A549 (cell line): ENCODE results near the gene TFF3. TPM values are rescaled to one million over a fixed set of nuclear protein-coding genes. Genes with fewer than 3 reads are reported as not detected.

ENCODE experiments used
- ATAC-seq, 2 experiments: fragments of 200-7000 bp in 1 of 2; fragments of >200 bp in 1 of 2; cut with Nextera tagmentation in 1 of 2; cut with Tn5 transposase in 1 of 2; 3 replicates each; pipeline versions ENCODE4 v1.8.0 to v1.9.1; 2018 to 2020; ENCODE audit warnings: mild to moderate bottlenecking in 1 of 2, moderate library complexity in 1 of 2
- CTCF ChIA-PET: fragments of 300-600 bp; sonication (Branson Sonifier 250); formaldehyde crosslinking; extraction: SDS; loops from one replicate; lab custom pipeline; 2021; ENCODE audit warnings: antibody characterized with exemption, inconsistent platforms; lab: Yijun Ruan, JAX
- POLR2A ChIA-PET: fragments of 350-600 bp; formaldehyde crosslinking; extraction: SDS; loops from one replicate; lab custom pipeline; 2021; ENCODE audit warnings: antibody characterized with exemption, inconsistent platforms; lab: Yijun Ruan, JAX
- DNase-seq, 2 experiments: peaks; one replicate each; pipeline versions ENCODE4 v3.0.0 to v3.0.0-alpha.2; 2011 to 2016; ENCODE audit warnings: low read depth in 1 of 2, low spot score in 1 of 2
- FAIRE-seq: peaks from 2 replicates; lab custom pipeline; 2011; peaks lifted over from hg19 to GRCh38; lab: Jason Lieb, UNC
- H3K27ac ChIP-seq, 2 experiments: fragments of >200 bp; sonication (Bioruptor Twin); formaldehyde crosslinking; 3 replicates each; pipeline ENCODE4 v1.5.1; 2016 to 2017
- H3K4me1 ChIP-seq: fragments of >200 bp; sonication (Bioruptor Twin); formaldehyde crosslinking; 3 replicates; pipeline ENCODE4 v1.6.1; 2016
- H3K4me2 ChIP-seq: fragments of >200 bp; sonication (Bioruptor Twin); formaldehyde crosslinking; 3 replicates; pipeline ENCODE4 v1.6.1; 2016
- H3K4me3 ChIP-seq: fragments of >200 bp; sonication (Bioruptor Twin); formaldehyde crosslinking; 3 replicates; pipeline ENCODE4 v1.5.1; 2016
- H3K9me3 ChIP-seq: fragments of >200 bp; sonication (Bioruptor Twin); formaldehyde crosslinking; 3 replicates; pipeline ENCODE4 v1.6.1; 2016
- CBX8 ChIP-seq: fragments of 200-600 bp; sonication (generic); IDR thresholded peaks from 2 replicates; pipeline ENCODE4 v1.6.1; 2016
- EHF ChIP-seq: fragments of 250-450 bp; sonication (Bioruptor Pico); IDR thresholded peaks from 2 replicates; pipeline ENCODE4 v1.5.0; 2020; ENCODE audit warnings: mild to moderate bottlenecking
- EHMT2 ChIP-seq: fragments of 200-600 bp; sonication (generic); IDR thresholded peaks from 2 replicates; pipeline ENCODE4 v1.6.1; 2016; ENCODE audit warnings: antibody characterized with exemption, low read depth, mild to moderate bottlenecking, moderate library complexity
- GATA3 ChIP-seq: IDR thresholded peaks from 2 replicates; pipeline ENCODE4 v1.6.1; 2012; ENCODE audit warnings: borderline replicate concordance
- HOXA7 ChIP-seq: fragments of 250-450 bp; sonication (Bioruptor Pico); IDR thresholded peaks from 2 replicates; pipeline ENCODE4 v1.5.0; 2020; ENCODE audit warnings: mild to moderate bottlenecking, moderate library complexity
- HOXB5 ChIP-seq: fragments of 250-450 bp; sonication (Bioruptor Pico); IDR thresholded peaks from 2 replicates; pipeline ENCODE4 v1.5.0; 2020; ENCODE audit warnings: mild to moderate bottlenecking, moderate library complexity
- JUN ChIP-seq, 2 experiments: fragments of >200 bp; sonication (Bioruptor Twin); formaldehyde crosslinking; IDR thresholded peaks; 2 replicates in 1 of 2; 3 replicates in 1 of 2; pipeline ENCODE4 v1.6.1; 2016 to 2017
- JUNB ChIP-seq: fragments of >200 bp; sonication (Bioruptor Twin); formaldehyde crosslinking; IDR thresholded peaks from 2 replicates; pipeline ENCODE4 v1.6.1; 2016
- NFE2L2 ChIP-seq: fragments of 150-350 bp; conservative IDR thresholded peaks from 2 replicates; pipeline ENCODE4 v1.6.1; 2014; ENCODE audit warnings: low read length
- NPAS2 ChIP-seq: fragments of 250-450 bp; sonication (Bioruptor Pico); IDR thresholded peaks from 2 replicates; pipeline ENCODE4 v1.8.0; 2022; ENCODE audit warnings: mild to moderate bottlenecking, moderate library complexity, borderline replicate concordance
- NR3C1 ChIP-seq: fragments of >200 bp; sonication (Bioruptor Twin); formaldehyde crosslinking; IDR thresholded peaks from 3 replicates; pipeline ENCODE4 v1.6.1; 2017
- POLR2AphosphoS2 ChIP-seq: conservative IDR thresholded peaks from 2 replicates; pipeline ENCODE4 v1.6.1; 2012; ENCODE audit warnings: low read length, improper control_type of control experiment, inconsistent platforms
- RAD21 ChIP-seq, 2 experiments: fragments of >200 bp in 1 of 2; sonication (Bioruptor Twin) in 1 of 2; formaldehyde crosslinking in 1 of 2; IDR thresholded peaks in 1 of 2; conservative IDR thresholded peaks in 1 of 2; 2 replicates in 1 of 2; 3 replicates in 1 of 2; pipeline ENCODE4 v1.6.1; 2012 to 2018; ENCODE audit warnings: inconsistent platforms in 1 of 2
- RARB ChIP-seq: fragments of 250-450 bp; sonication (Bioruptor Pico); IDR thresholded peaks from 2 replicates; pipeline ENCODE4 v1.8.0; 2021; ENCODE audit warnings: mild to moderate bottlenecking, moderate library complexity
- RFX5 ChIP-seq: fragments of 450-650 bp; IDR thresholded peaks from 2 replicates; pipeline ENCODE4 v1.7.1; 2014; ENCODE audit warnings: antibody characterized with exemption, mild to moderate bottlenecking, moderate library complexity
- RNF2 ChIP-seq: fragments of 200-600 bp; sonication (generic); IDR thresholded peaks from 2 replicates; pipeline ENCODE4 v1.6.1; 2016; ENCODE audit warnings: low read depth, mild to moderate bottlenecking, antibody characterized with exemption, moderate library complexity, borderline replicate concordance
- SMC3 ChIP-seq: fragments of >200 bp; sonication (Bioruptor Twin); formaldehyde crosslinking; IDR thresholded peaks from 3 replicates; pipeline ENCODE4 v1.6.1; 2018; ENCODE audit warnings: inconsistent platforms
- TFCP2L1 ChIP-seq: fragments of 250-450 bp; sonication (Bioruptor Pico); IDR thresholded peaks from 2 replicates; pipeline ENCODE4 v1.5.0; 2021; ENCODE audit warnings: mild to moderate bottlenecking
- ZNF302 ChIP-seq: fragments of 250-450 bp; sonication (Bioruptor Pico); IDR thresholded peaks from 2 replicates; pipeline ENCODE4 v1.9.0; 2021; ENCODE audit warnings: inconsistent platforms, mild to moderate bottlenecking, moderate library complexity
- WGBS: methylation state at CpG from one replicate; pipeline ENCODE4 v1.1.6; 2017; ENCODE audit errors: missing lambda C conversion rate; 5-methylcytosine and 5-hydroxymethylcytosine counted together
- polyA plus RNA-seq, 4 experiments: library from polyadenylated mRNA; depleted of rRNA in 3 of 4; stranded (reverse); fragments of >200 nt; fragmentation: RNase III in 1 of 4; extraction: RNeasy Plus Mini Kit Qiagen cat#74134 plus additional on column Dnase treatment in 1 of 4; gene quantifications; 2 replicates in 3 of 4; 3 replicates in 1 of 4; pipeline ENCODE4 v1.2.3, GENCODE V29; 2011 to 2017
- TF ChIP-seq, protein P1 (sequence below): fragments of >200 bp; sonication (Bioruptor Twin); formaldehyde crosslinking; IDR thresholded peaks from 2 replicates; pipeline ENCODE4 v1.6.1; 2016
- TF ChIP-seq, protein P2 (sequence below): fragments of 450-650 bp; IDR thresholded peaks from 2 replicates; pipeline ENCODE4 v1.6.1; 2014; ENCODE audit warnings: antibody characterized with exemption

Gene TFF3
- polyA plus RNA-seq, 2 of the 4 experiments (the other 2 are of a cell fraction), result 0.43 TPM; not detected in 1

DNA sequence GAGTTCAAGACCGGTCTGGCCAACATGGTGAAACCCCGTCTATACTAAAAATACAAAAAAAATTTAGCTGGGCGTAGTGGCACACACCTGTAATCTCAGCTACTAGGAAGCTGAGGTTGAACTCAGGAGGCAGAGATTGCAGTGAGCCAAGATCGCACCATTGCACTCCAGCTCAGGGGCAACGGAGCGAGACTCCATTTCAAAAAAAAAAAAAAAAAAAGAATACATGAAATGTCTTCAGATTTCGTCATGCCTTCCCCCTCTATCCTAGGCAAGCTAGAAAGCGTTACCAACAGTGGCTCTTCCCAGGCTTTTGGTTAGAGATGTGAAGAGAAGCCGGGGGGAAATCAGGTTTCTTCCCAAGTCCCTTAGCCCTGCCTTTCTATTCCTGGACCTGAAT is 47.5 kb upstream of the TFF3 start:
- ChIA-PET CTCF (no interaction called here), POLR2A (no interaction called here)
- Histone ChIP-seq H3K4me1 (peaks cover 23% of the 10 kb centered on the region), H3K27ac (no peak overlapping the region), H3K4me3 (no peak overlapping the region), H3K4me2 (no peak overlapping the region), H3K9me3 (no peaks in the 10 kb centered on the region)
- 81% methylated on average over 9 of the region's 9 CpGs for WGBS
- FAIRE-seq (no peak), ATAC-seq (no peak), DNase-seq (no peak)
- TF ChIP-seq RNF2, result no peak

DNA sequence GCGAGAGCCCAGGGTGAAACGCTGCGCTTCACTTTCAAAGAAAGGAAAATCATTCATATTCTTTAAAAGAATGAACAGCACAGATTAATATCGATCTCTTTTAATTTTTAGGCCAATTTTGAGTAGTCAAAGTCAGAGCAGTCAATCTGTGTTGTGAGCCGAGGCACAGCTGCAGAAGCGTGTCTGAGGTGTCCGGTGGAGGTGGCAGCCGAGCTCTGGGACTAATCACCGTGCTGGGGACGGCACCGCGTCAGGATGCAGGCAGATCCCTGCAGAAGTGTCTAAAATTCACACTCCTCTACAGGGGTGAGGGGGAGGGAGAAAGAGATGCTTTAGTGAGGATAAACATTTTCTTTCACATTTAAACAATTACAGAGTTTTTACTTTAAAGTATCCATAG is 47.0 kb upstream of the TFF3 start:
- no peak for FAIRE-seq
- H3K4me2 ChIP-seq, result no peak overlapping the region
- ChIA-PET CTCF (interaction anchor here (0.6 to 2.1 kb wide), 2 partner anchors 24 to 118 kb away, joined by 3 to 8 read pairs; no protein-coding TSS in a partner anchor), POLR2A (no interaction called here)
- no peak for TF ChIP-seq TFCP2L1 (CRISPR knock-in tag)
- no peak for TF ChIP-seq JUN (IDR thresholded peaks at IDR 0.05)
- no peak for TF ChIP-seq HOXA7
- no peak for TF ChIP-seq ZNF302 (CRISPR knock-in tag)
- TF ChIP-seq NFE2L2, result no peak
- no peak for TF ChIP-seq NPAS2 (CRISPR knock-in tag)
- TF ChIP-seq POLR2AphosphoS2, result no peak
- TF ChIP-seq HOXB5, result no peak
- TF ChIP-seq RARB (CRISPR knock-in tag), result no peak
- no peak for TF ChIP-seq GATA3
- TF ChIP-seq, protein P1, sequence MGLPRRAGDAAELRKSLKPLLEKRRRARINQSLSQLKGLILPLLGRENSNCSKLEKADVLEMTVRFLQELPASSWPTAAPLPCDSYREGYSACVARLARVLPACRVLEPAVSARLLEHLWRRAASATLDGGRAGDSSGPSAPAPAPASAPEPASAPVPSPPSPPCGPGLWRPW, result no peak
- no peak for TF ChIP-seq CBX8
- TF ChIP-seq JUNB, result no peak
- no peak for TF ChIP-seq RFX5
- TF ChIP-seq, protein P2, sequence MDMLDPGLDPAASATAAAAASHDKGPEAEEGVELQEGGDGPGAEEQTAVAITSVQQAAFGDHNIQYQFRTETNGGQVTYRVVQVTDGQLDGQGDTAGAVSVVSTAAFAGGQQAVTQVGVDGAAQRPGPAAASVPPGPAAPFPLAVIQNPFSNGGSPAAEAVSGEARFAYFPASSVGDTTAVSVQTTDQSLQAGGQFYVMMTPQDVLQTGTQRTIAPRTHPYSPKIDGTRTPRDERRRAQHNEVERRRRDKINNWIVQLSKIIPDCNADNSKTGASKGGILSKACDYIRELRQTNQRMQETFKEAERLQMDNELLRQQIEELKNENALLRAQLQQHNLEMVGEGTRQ, result no peak
- TF ChIP-seq EHF, result no peak
- TF ChIP-seq NR3C1, result no peak
- DNase-seq, result no peak
- 84% methylated on average over 12 of the region's 12 CpGs for WGBS
- H3K4me1 ChIP-seq, result peaks cover 20% of the 10 kb centered on the region
- H3K4me3 ChIP-seq, result no peak overlapping the region
- no peak overlapping the region for H3K27ac ChIP-seq
- no peak for ATAC-seq
- no peaks in the 10 kb centered on the region for H3K9me3 ChIP-seq

DNA sequence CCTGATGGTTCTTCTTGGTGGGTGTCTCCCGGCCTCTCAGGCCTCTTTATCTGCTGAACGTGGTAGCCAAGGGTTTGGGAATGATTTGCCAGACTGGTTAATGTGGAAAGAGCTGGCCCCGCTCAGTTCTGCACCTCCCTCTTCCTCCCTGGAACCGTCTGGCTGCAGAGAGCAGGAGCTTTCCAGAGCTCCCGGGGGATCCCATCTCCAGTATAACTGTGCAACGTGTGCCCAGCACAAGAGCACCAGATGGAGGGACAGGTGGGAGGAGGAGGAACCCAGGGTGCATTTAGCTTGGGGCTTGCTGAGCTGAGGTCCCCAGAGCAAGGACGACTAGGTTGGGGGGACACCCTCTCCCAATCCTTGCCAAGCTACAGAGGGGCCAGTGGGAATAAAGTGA is 46.1 kb upstream of the TFF3 start:
- peaks cover 11% of the 10 kb centered on the region for H3K4me1 ChIP-seq
- ATAC-seq (no peak), DNase-seq (no peak)
- no peaks in the 10 kb centered on the region for H3K9me3 ChIP-seq
- WGBS, result 45% methylated on average over 5 of the region's 7 CpGs
- TF ChIP-seq EHMT2, result no peak
- TF ChIP-seq, all 56 proteins: peak for 0
- Histone ChIP-seq H3K27ac (no peak overlapping the region), H3K4me2 (no peak overlapping the region), H3K4me3 (no peak overlapping the region)
- no peak for FAIRE-seq
- ChIA-PET POLR2A (no interaction called here), CTCF (interaction anchor here (0.6 to 2.1 kb wide), 5 partner anchors 11 to 213 kb away, joined by 3 to 8 read pairs (median 4); no protein-coding TSS in a partner anchor)

DNA sequence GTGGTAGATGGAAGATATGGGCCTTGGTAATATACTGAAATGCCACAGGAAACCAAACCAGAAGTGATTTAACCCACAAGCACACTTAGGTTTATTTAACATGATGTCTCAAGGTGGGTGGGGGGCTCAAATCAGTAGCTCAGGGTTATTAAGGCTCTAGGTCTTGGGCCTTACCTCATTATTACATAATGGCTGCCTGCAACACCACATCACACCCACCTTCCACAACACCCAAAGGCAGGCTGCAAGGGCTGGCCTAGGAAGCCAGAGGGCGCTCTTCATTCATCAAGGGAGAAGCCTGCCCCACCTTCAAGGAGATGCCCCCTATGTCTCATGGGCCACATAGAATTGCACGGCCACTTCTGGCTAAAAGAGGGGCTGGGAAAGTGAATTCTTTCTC is 45.1 kb upstream of the TFF3 start:
- 56% methylated on average over 2 of the region's 2 CpGs for WGBS
- peaks cover 4% of the 10 kb centered on the region; the same call in 1 of the 3 replicates for H3K4me1 ChIP-seq
- no peak overlapping the region for H3K4me3 ChIP-seq
- peak in 1 of 2 experiments; percentile 11 for DNase-seq
- H3K27ac ChIP-seq, result no peak overlapping the region
- ATAC-seq, result no peak
- TF ChIP-seq SMC3 (no peak), RAD21 (conservative IDR thresholded peaks at IDR 0.05 in 1 of 2, IDR thresholded peaks at IDR 0.05 in 1 of 2) (0 out of 5 replicates have a peak, but pooled peaks of 1 of the 2 experiments have one; percentile 3)
- ChIA-PET POLR2A (no interaction called here), CTCF (interaction anchor here (0.9 to 2.1 kb wide), 2 partner anchors 21 to 22 kb away, joined by 4 to 8 read pairs; no protein-coding TSS in a partner anchor)
- no peak for FAIRE-seq
- no peak overlapping the region for H3K4me2 ChIP-seq
- H3K9me3 ChIP-seq, result no peaks in the 10 kb centered on the region
